CD14-positive monocyte (primary cell): ENCODE results near the gene IMPDH1. TPM values are rescaled to one million over a fixed set of nuclear protein-coding genes. Genes with fewer than 3 reads are reported as not detected.

Experiments used
- DNase-seq, 3 donors: peaks; one replicate each; pipeline ENCODE4 v3.0.0-alpha.2; 2011 to 2022
- H2AFZ ChIP-seq: 2 replicates; pipeline ENCODE4 v1.6.0; 2012; ENCODE audit warnings: mild to moderate bottlenecking, low read depth, low read length, inconsistent platforms; ENCODE audit not compliant: insufficient read depth, poor library complexity, severe bottlenecking
- H3K27ac ChIP-seq, 2 donors: 1 replicate in 1 of 2; 2 replicates in 1 of 2; pipeline ENCODE4 v1.5.1; 2012 to 2013; ENCODE audit warnings: low read length in 2 of 2, control low read depth in 1 of 2, inconsistent platforms in 1 of 2, low read depth in 1 of 2, mild to moderate bottlenecking in 1 of 2
- H3K27me3 ChIP-seq, 2 donors: one replicate each; pipeline versions ENCODE4 v1.6.0 to v1.6.1; 2011 to 2013; ENCODE audit warnings: low read length in 2 of 2; ENCODE audit not compliant: control insufficient read depth in 2 of 2, insufficient read depth in 2 of 2
- H3K36me3 ChIP-seq, 2 donors: replicated peaks in 1 of 2; 1 replicate in 1 of 2; 2 replicates in 1 of 2; pipeline versions ENCODE4 v1.5.1 to v1.6.1; 2012 to 2013; ENCODE audit warnings: low read length in 2 of 2, control low read depth in 1 of 2, inconsistent platforms in 1 of 2, mild to moderate bottlenecking in 1 of 2; ENCODE audit not compliant: insufficient read depth in 2 of 2, control insufficient read depth in 1 of 2
- H3K4me1 ChIP-seq, 2 donors: 1 replicate in 1 of 2; 2 replicates in 1 of 2; pipeline versions ENCODE4 v1.5.1 to v1.6.1; 2012 to 2013; ENCODE audit warnings: low read length in 2 of 2, control low read depth in 1 of 2, inconsistent platforms in 1 of 2, mild to moderate bottlenecking in 1 of 2, moderate library complexity in 1 of 2; ENCODE audit not compliant: insufficient read depth in 2 of 2, control insufficient read depth in 1 of 2
- H3K4me2 ChIP-seq: replicated peaks from 2 replicates; pipeline ENCODE3; 2012; ENCODE audit warnings: low read length, moderate library complexity, mild to moderate bottlenecking; ENCODE audit not compliant: poor library complexity, severe bottlenecking; ENCODE audit errors: extremely low read depth
- H3K4me3 ChIP-seq, 3 experiments: fragments of 200-600 bp in 1 of 3; sonication (generic) in 1 of 3; replicated peaks in 1 of 3; 1 replicate in 2 of 3; 2 replicates in 1 of 3; pipeline ENCODE4 v1.5.1; 2011 to 2013; ENCODE audit warnings: low read length in 3 of 3, mild to moderate bottlenecking in 3 of 3, control low read depth in 2 of 3, low read depth in 2 of 3, inconsistent platforms in 1 of 3, moderate library complexity in 1 of 3
- H3K79me2 ChIP-seq: 2 replicates; pipeline ENCODE4 v1.6.0; 2012; ENCODE audit warnings: mild to moderate bottlenecking, control low read depth, inconsistent platforms, low read length, moderate library complexity; ENCODE audit not compliant: insufficient read depth
- H3K9ac ChIP-seq: 2 replicates; pipeline ENCODE4 v1.6.0; 2017; ENCODE audit warnings: low read length, mild to moderate bottlenecking; ENCODE audit not compliant: insufficient read depth, poor library complexity, severe bottlenecking
- H3K9me3 ChIP-seq, 2 donors: replicated peaks in 1 of 2; 1 replicate in 1 of 2; 2 replicates in 1 of 2; pipeline versions ENCODE4 v1.5.1 to v1.6.1; 2012 to 2013; ENCODE audit warnings: low read length in 2 of 2, control low read depth in 1 of 2; ENCODE audit not compliant: control insufficient read depth in 1 of 2, insufficient read depth in 1 of 2
- H4K20me1 ChIP-seq: 2 replicates; pipeline ENCODE4 v1.6.0; 2012; ENCODE audit warnings: mild to moderate bottlenecking, low read length, control low read depth, moderate library complexity; ENCODE audit not compliant: insufficient read depth
- H3K27ac Mint-ChIP-seq, 7 donors: one replicate each; pipeline ENCODE4 v1.8.0; 2020; ENCODE audit warnings: mild to moderate bottlenecking in 7 of 7, mixed read lengths in 7 of 7, moderate library complexity in 6 of 7, inconsistent platforms in 2 of 7
- H3K27me3 Mint-ChIP-seq, 3 donors: one replicate each; pipeline ENCODE4 v1.8.0; 2021 to 2022; ENCODE audit warnings: low read depth in 3 of 3, mild to moderate bottlenecking in 3 of 3, mixed read lengths in 3 of 3, moderate library complexity in 3 of 3, inconsistent platforms in 1 of 3
- H3K36me3 Mint-ChIP-seq, 2 donors: one replicate each; pipeline ENCODE4 v1.8.0; 2020; ENCODE audit warnings: mixed read lengths in 2 of 2, inconsistent platforms in 1 of 2, mild to moderate bottlenecking in 1 of 2
- H3K4me1 Mint-ChIP-seq: one replicate; pipeline ENCODE4 v1.8.0; 2020; ENCODE audit warnings: mild to moderate bottlenecking, mixed read lengths
- H3K4me3 Mint-ChIP-seq, 2 donors: one replicate each; pipeline ENCODE4 v1.8.0; 2020; ENCODE audit warnings: mild to moderate bottlenecking in 2 of 2, mixed read lengths in 2 of 2, moderate library complexity in 1 of 2
- H3K9me3 Mint-ChIP-seq, 7 donors: one replicate each; pipeline ENCODE4 v1.8.0; 2020 to 2022; ENCODE audit warnings: mixed read lengths in 7 of 7, mild to moderate bottlenecking in 6 of 7, moderate library complexity in 6 of 7, inconsistent platforms in 2 of 7
- WGBS: methylation state at CpG from one replicate; pipeline ENCODE4 v1.1.5; 2013; ENCODE audit warnings: missing lambda C conversion rate; ENCODE audit not compliant: insufficient coverage; 5-methylcytosine and 5-hydroxymethylcytosine counted together
- intact Hi-C, 2 donors: fragments of 100-400 bp; cut with micrococcal nuclease; formaldehyde crosslinking; loops; one replicate each; pipeline versions ENCODE4 v1.15.0 to v1.15.1; 2023
- polyA plus RNA-seq, 3 donors: library from polyadenylated mRNA; depleted of rRNA in 1 of 3; unstranded in 2 of 3; stranded (reverse) in 1 of 3; fragments of 300-500 nt in 2 of 3; fragments of >200 nt in 1 of 3; fragmentation: Illumina TruSeq in 2 of 3; gene quantifications; 1 replicate in 2 of 3; 2 replicates in 1 of 3; pipeline ENCODE4 v1.2.3, GENCODE V29; 2012 to 2021
- TF ChIP-seq, protein P1 (sequence below): fragments of 200-600 bp; IDR thresholded peaks from one replicate; pipeline ENCODE4 v1.8.0; 2022; ENCODE audit warnings: antibody characterized with exemption, mild to moderate bottlenecking

Gene IMPDH1
- polyA plus RNA-seq, 3 donors = 110 to 259 (median 152) TPM

DNA sequence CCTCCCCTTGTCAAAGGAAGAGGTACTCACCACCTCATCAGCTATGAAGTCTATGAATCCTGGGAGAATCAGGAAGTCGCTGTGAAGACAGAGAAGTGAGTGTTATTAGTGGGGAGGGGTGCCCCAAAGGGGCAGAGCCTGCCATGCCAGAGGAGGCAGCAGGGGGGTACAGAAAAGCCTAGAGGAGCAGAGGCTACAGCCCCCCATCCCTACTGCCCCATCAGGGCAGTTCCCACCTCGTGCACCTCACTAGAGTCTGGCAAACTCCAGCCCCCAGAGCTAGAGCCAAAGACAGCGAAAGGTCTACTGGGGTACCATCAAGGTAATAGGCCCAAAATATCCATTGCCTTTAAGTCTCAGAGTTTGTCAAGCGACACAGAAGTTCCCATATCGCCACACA is 6.1 kb downstream of the IMPDH1 start:
- H3K36me3 ChIP-seq = peaks cover 45 to 61% of the 10 kb centered on the region in 2 donors
- peak overlapping the region in 1 of 2 donors; percentile 13 for H3K27ac ChIP-seq
- H4K20me1 ChIP-seq = peaks cover 66% of the 10 kb centered on the region
- H3K79me2 ChIP-seq = peaks cover 62% of the 10 kb centered on the region
- H3K4me1 ChIP-seq = peaks cover 45 to 47% of the 10 kb centered on the region in 2 donors
- WGBS = 100% methylated on average over 2 of the region's 5 CpGs
- TF ChIP-seq, protein P1, sequence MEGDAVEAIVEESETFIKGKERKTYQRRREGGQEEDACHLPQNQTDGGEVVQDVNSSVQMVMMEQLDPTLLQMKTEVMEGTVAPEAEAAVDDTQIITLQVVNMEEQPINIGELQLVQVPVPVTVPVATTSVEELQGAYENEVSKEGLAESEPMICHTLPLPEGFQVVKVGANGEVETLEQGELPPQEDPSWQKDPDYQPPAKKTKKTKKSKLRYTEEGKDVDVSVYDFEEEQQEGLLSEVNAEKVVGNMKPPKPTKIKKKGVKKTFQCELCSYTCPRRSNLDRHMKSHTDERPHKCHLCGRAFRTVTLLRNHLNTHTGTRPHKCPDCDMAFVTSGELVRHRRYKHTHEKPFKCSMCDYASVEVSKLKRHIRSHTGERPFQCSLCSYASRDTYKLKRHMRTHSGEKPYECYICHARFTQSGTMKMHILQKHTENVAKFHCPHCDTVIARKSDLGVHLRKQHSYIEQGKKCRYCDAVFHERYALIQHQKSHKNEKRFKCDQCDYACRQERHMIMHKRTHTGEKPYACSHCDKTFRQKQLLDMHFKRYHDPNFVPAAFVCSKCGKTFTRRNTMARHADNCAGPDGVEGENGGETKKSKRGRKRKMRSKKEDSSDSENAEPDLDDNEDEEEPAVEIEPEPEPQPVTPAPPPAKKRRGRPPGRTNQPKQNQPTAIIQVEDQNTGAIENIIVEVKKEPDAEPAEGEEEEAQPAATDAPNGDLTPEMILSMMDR = no peak
- Mint-ChIP-seq H3K4me1 (peaks cover 44% of the 10 kb centered on the region), H3K9me3 (no peaks in the 10 kb centered on the region), H3K27me3 (peaks cover 0 to 1% (median 0%) of the 10 kb centered on the region in 3 donors), H3K4me3 (peak overlapping the region in 1 of 2 donors; percentile 61), H3K27ac (peak overlapping the region in 2 of 7 donors; percentile 59 to 72), H3K36me3 (peaks cover 44 to 56% of the 10 kb centered on the region in 2 donors)
- H3K9me3 ChIP-seq = no peaks in the 10 kb centered on the region
- intact Hi-C loops = loop anchor here (10.0 kb wide), 1 partner anchor 51 kb away; the partner anchor contains the start of gene HILPDA (in 2 of the 2)
- peak overlapping the region in 1 of 3 experiments; percentile 93 for H3K4me3 ChIP-seq
- H3K27me3 ChIP-seq = no peaks in the 10 kb centered on the region
- DNase-seq = no peak
- H3K4me2 ChIP-seq = peak overlapping the region; percentile 95
- no peak overlapping the region for H2AFZ ChIP-seq
- no peak overlapping the region for H3K9ac ChIP-seq

DNA sequence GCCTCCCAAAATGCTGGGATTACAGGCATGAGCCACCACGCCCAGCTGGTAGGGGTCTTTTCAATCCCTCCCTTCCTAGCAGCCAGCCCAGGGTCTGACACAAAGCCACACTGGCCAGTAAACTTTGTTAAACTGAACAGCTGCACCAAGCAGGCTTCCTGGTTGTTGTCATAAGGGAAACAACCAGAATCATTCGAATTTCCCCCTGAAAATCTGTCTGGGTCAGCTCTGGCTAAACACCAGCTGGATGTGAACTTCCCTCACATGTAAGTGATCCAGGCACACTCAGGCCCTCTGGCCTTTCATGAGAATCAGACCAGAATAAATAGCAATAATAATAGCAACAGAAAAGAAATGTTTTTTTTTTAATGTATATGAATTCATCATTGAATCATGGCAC is 7.4 kb downstream of the IMPDH1 start:
- Mint-ChIP-seq H3K27ac (peak overlapping the region in 1 of 7 donors; percentile 10), H3K9me3 (no peaks in the 10 kb centered on the region), H3K36me3 (peaks cover 55 to 69% of the 10 kb centered on the region in 2 donors), H3K4me3 (no peak overlapping the region), H3K27me3 (peaks cover 0 to 1% (median 0%) of the 10 kb centered on the region in 3 donors), H3K4me1 (peaks cover 31% of the 10 kb centered on the region)
- intact Hi-C loops = loop anchor here (10.0 kb wide), 1 partner anchor 52 kb away; the partner anchor contains the start of gene HILPDA (in 2 of the 2)
- no peak overlapping the region for H3K4me2 ChIP-seq
- no peak for DNase-seq
- no peaks in the 10 kb centered on the region for H3K9me3 ChIP-seq
- H3K9ac ChIP-seq = no peak overlapping the region
- H3K4me3 ChIP-seq = no peak overlapping the region
- no peak overlapping the region for H2AFZ ChIP-seq
- 75% methylated on average over 2 of the region's 2 CpGs for WGBS
- peaks cover 79% of the 10 kb centered on the region for H4K20me1 ChIP-seq
- TF ChIP-seq, protein P1 = no peak
- H3K36me3 ChIP-seq = peaks cover 58 to 74% of the 10 kb centered on the region in 2 donors
- H3K27me3 ChIP-seq = no peaks in the 10 kb centered on the region
- H3K79me2 ChIP-seq = peaks cover 49% of the 10 kb centered on the region
- peaks cover 32 to 33% of the 10 kb centered on the region in 2 donors for H3K4me1 ChIP-seq
- H3K27ac ChIP-seq = no peak overlapping the region
